GM19023 (cell line): ENCODE measurements around the gene DLG1.

Experiments
- ATAC-seq: cut with Tn5 transposase; IDR thresholded peaks from one replicate; pipeline ENCODE4 v1.9.1; 2021; ENCODE audit warnings: mild to moderate bottlenecking, moderate library complexity; ENCODE audit not compliant: unreplicated experiment

Gene DLG1

DNA sequence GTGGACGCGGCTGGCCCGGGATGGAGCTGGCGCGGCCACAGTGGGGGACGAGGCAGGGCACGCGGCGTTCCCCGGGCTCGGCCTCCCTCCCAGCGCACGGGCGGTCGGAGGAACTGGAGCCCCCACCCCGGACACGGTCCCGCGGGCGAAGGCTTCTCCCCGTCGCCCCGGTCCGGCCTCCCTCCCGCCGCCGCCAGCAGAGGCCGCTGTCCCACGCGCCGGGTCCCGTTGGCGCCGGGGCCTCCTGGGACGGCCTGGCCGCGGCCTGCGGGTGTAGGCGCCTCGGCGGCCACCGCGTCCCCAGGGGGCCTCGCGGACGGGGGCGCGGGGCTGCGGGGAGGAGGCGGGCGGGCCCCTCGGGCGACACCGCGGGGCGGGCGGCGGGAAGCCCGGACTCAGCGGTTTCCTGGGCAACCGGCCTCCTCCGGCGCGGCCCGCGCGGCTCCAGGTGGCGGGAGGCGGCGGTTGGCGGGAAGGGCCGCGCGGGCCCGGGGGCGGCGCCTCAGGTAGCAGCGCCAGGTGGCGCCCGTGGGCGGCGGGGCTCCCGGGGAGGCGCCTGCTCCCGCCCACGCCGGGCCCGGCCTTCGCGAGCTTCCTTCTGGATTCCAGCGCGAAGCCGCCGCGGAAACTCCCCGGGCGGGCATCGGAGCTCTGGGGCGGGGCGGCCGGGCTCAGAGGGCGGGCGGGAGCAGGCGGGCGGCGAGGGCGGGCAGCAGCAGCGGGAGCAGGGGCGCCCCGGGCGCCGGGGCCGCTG lies 295.5 kb downstream of the DLG1 start:
- peak; percentile 72 for ATAC-seq

DNA sequence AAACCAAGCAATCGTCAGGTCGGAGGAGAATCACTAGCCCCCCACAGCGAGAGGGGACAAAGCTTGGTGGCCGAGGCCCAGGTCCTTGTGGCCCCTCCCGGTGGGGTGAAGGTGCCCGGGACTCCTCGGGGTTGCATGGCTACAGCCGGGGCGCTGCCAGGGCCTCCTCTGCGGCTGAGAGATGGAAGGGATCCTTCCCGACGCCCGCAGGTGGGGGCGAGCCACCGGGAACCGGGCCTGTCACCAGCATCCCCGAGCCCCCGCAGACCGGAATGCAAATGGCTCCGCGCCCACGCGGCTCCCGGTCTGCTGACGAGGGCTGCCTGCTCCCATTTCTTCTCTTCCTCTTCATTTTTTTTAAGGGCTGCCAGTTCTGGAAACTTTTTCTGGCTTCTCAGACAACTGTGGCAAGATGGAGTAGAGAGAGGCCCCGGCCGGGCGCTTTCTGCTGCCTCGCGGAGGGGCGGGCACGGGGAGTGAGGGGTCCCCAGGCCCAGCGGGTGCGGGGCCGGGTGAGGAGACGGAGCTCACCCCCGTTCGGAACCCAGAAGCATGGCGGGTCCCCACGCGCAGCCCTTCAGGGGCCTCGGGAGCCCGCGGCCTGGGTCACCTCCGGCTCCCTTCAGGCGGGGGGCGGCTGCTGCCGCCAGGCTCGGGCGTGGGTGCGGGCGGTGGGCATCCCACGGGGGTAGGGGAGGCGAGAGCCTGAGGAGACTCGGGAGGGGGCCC lies 296.3 kb downstream of the DLG1 start:
- peak; percentile 4 for ATAC-seq

- ATAC-seq, result no peak
These were observed 297.1 kb downstream of the DLG1 start for GRCh38 chr3:197001106-197001971.

- ATAC-seq, result no peak
These were observed 298.2 kb downstream of the DLG1 start for GRCh38 chr3:197000211-197000610.

GRCh38 chr3:196998966-196999760 lies 299.2 kb downstream of the DLG1 start:
- ATAC-seq, result no peak

DNA sequence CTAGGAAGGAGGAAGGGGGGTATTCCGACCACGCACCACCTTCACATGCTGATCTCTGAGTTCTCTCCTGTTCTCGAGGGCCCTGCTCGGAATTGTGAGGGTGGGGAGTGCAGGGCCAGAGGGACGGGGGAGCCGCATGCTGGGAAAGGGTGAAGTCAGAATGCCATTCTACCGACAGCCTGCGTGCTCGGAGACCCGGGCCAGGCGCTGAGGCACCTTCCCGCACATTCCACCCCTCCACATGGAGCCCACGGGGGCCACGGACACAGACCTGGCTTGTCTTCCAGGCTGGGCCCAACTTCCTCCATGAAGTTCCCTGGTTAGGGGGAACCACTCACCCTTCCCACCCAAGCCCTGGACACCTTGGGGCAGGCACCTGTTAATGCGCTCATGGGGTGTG lies 301.1 kb downstream of the DLG1 start:
- no peak for ATAC-seq

- ATAC-seq, result no peak
These were observed 301.8 kb downstream of the DLG1 start for GRCh38 chr3:196996454-196997265.

- ATAC-seq, result no peak
These were observed 302.6 kb downstream of the DLG1 start for GRCh38 chr3:196995646-196996355.

- ATAC-seq, result no peak
These were observed 303.4 kb downstream of the DLG1 start for GRCh38 chr3:196995027-196995426.

DNA sequence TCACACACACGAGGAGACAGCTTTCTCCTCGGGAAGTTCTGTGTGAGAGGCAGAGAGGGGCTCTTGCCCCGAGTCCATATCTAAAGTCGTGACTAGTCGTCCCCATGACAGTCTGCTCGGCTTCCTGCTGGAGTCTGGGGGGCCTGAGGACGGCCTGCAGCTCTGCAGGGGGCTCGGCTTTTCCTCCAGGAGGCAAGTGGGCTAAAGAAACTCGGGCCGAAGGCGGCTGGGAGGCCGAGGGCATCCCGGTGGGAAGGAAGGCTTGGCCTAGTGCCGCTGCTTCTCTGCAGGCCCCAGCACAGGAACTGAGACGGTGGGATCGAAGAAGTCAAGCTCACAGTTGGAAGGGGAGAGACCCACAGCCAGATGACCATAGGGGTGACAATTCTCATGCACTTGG lies 304.4 kb downstream of the DLG1 start:
- ATAC-seq, result no peak
